ENCODE results near the gene ELOVL2. TPM values are rescaled to one million over a fixed set of nuclear protein-coding genes. Genes with fewer than 3 reads are reported as not detected.
"Not testable (repeated sequence)": the region's sequence is repeated elsewhere in the genome, so short reads cannot be mapped to it uniquely, and the experiment has no call there.

ELOVL2 gene
- total RNA-seq, 1 donor from 2014 or later = 57.0 TPM

GRCh38 chr6:10989587-10989986 lies 54.5 kb downstream of the ELOVL2 start:
- Mint-ChIP-seq H3K4me1 (ENCODE audit: unreplicated experiment) (no peaks in the 10 kb centered on the region), H3K4me3 (ENCODE audit: unreplicated experiment) (no peak overlapping the region), H3K36me3 (ENCODE audit: unreplicated experiment) (peaks cover 34% of the 10 kb centered on the region), H3K9me3 (ENCODE audit: unreplicated experiment) (no peaks in the 10 kb centered on the region), H3K27me3 (ENCODE audit: unreplicated experiment) (no peaks in the 10 kb centered on the region), H3K27ac (ENCODE audit: unreplicated experiment) (no peak overlapping the region)
- no peak for TF ChIP-seq CTCF (IDR thresholded peaks at IDR 0.05)
- DNase-seq (ENCODE audit: extremely low spot score, unreplicated experiment) = no peak

GRCh38 chr6:10984959-10985358 lies 59.1 kb downstream of the ELOVL2 start:
- H3K4me1 Mint-ChIP-seq (ENCODE audit: unreplicated experiment) = peaks cover 10% of the 10 kb centered on the region
- H3K4me3 Mint-ChIP-seq (ENCODE audit: unreplicated experiment) = not testable (repeated sequence)

GRCh38 chr6:10981409-10981808 lies 62.7 kb downstream of the ELOVL2 start:
- Mint-ChIP-seq H3K9me3 (ENCODE audit: unreplicated experiment) (no peaks in the 10 kb centered on the region), H3K27me3 (ENCODE audit: unreplicated experiment) (no peaks in the 10 kb centered on the region)

More at GRCh38 chr6:10984959-10985358, 59.1 kb downstream of the ELOVL2 start:
- not testable (repeated sequence) for H3K27me3 Mint-ChIP-seq (ENCODE audit: unreplicated experiment); H3K9me3 Mint-ChIP-seq (ENCODE audit: unreplicated experiment); H3K27ac Mint-ChIP-seq (ENCODE audit: unreplicated experiment); DNase-seq (ENCODE audit: extremely low spot score, unreplicated experiment)
- H3K36me3 Mint-ChIP-seq (ENCODE audit: unreplicated experiment) = peaks cover 34% of the 10 kb centered on the region

GRCh38 chr6:10979603-10980002 lies 64.5 kb downstream of the ELOVL2 start:
- Mint-ChIP-seq H3K9me3 (ENCODE audit: unreplicated experiment) (no peaks in the 10 kb centered on the region), H3K36me3 (ENCODE audit: unreplicated experiment) (peaks cover 14% of the 10 kb centered on the region), H3K4me3 (ENCODE audit: unreplicated experiment) (no peak overlapping the region), H3K4me1 (ENCODE audit: unreplicated experiment) (peaks cover 34% of the 10 kb centered on the region), H3K27me3 (ENCODE audit: unreplicated experiment) (no peaks in the 10 kb centered on the region), H3K27ac (ENCODE audit: unreplicated experiment) (peak overlapping the region; percentile 50)
- no peak for DNase-seq (ENCODE audit: extremely low spot score, unreplicated experiment)
- TF ChIP-seq CTCF (IDR thresholded peaks at IDR 0.05) = no peak

More at GRCh38 chr6:10981409-10981808, 62.7 kb downstream of the ELOVL2 start:
- Mint-ChIP-seq H3K4me1 (ENCODE audit: unreplicated experiment) (peaks cover 28% of the 10 kb centered on the region), H3K4me3 (ENCODE audit: unreplicated experiment) (no peak overlapping the region), H3K27ac (ENCODE audit: unreplicated experiment) (no peak overlapping the region), H3K36me3 (ENCODE audit: unreplicated experiment) (peaks cover 14% of the 10 kb centered on the region)
- DNase-seq (ENCODE audit: extremely low spot score, unreplicated experiment) = no peak
- no peak for TF ChIP-seq CTCF (IDR thresholded peaks at IDR 0.05)

GRCh38 chr6:10977231-10977968 lies 66.7 kb downstream of the ELOVL2 start:
- H3K4me1 Mint-ChIP-seq (ENCODE audit: unreplicated experiment) = peaks cover 34% of the 10 kb centered on the region
- H3K27ac Mint-ChIP-seq (ENCODE audit: unreplicated experiment) = no peak overlapping the region
- peaks cover 9% of the 10 kb centered on the region for H3K36me3 Mint-ChIP-seq (ENCODE audit: unreplicated experiment)

More at GRCh38 chr6:10977231-10977968, 66.7 kb downstream of the ELOVL2 start:
- no peak for DNase-seq (ENCODE audit: extremely low spot score, unreplicated experiment)
- Mint-ChIP-seq H3K9me3 (ENCODE audit: unreplicated experiment) (no peaks in the 10 kb centered on the region), H3K4me3 (ENCODE audit: unreplicated experiment) (no peak overlapping the region), H3K27me3 (ENCODE audit: unreplicated experiment) (no peaks in the 10 kb centered on the region)
- TF ChIP-seq CTCF (IDR thresholded peaks at IDR 0.05) = no peak

All from osteocyte (in vitro differentiated cells).